ENCODE results near the gene CIB4. TPM values are rescaled to one million over a fixed set of nuclear protein-coding genes. Genes with fewer than 3 reads are reported as not detected.

The CIB4 gene
- total and polyA plus RNA-seq, 2 of the 13 experiments (the other 11 are each of a cell fraction or from before 2014, with no cell fraction given) = not detected

GRCh38 chr2:26568076-26568890 lies 72.9 kb downstream of the CIB4 start:
- in situ Hi-C loops (cut with HindIII; ENCODE audit: extremely low pct_ligation_motif_present, low pct_unique_long_range_greater_than_20kb) (no loop called here), intact Hi-C loops (cut with micrococcal nuclease; ENCODE audit: unreplicated experiment) (no loop called here)
- no peak overlapping the region for H3K27ac ChIP-seq (ENCODE audit: extremely low read length, insufficient read depth, low read length)
- H3K27me3 ChIP-seq (ENCODE audit: control insufficient read depth in 1 of 2, insufficient read depth in 2 of 2, low read length in 2 of 2) = peaks cover 18 to 73% of the 10 kb centered on the region in 2 experiments
- H3K4me2 ChIP-seq (ENCODE audit: low read depth, low read length) = no peak overlapping the region
- no peaks in the 10 kb centered on the region for H3K79me2 ChIP-seq (ENCODE audit: insufficient read depth, low read length)
- ATAC-seq (no peak), DNase-seq (ENCODE audit: low spot score) (no peak), FAIRE-seq (no peak)
- no TSS peak for BruUV-seq (replicated peaks)
- ChIA-PET POLR2A (no interaction called here), CTCF (ENCODE audit: low intra/inter-chr PET ratio, low total read pairs) (no interaction called here)
- no peaks in the 10 kb centered on the region for H4K20me1 ChIP-seq (ENCODE audit: insufficient read depth, low read length)
- no peak overlapping the region for H2AFZ ChIP-seq (ENCODE audit: low read length)
- 13% methylated on average over 7 of the region's 7 CpGs for WGBS (ENCODE audit: low lambda C conversion rate)
- H3K4me3 ChIP-seq (replicated peaks in 1 of 3; ENCODE audit: insufficient read depth in 1 of 3, low read depth in 2 of 3, low read length in 3 of 3) = no peak overlapping the region
- H3K4me1 ChIP-seq (ENCODE audit: insufficient read depth, low read length) = no peaks in the 10 kb centered on the region
- no peaks in the 10 kb centered on the region for H3K9me3 ChIP-seq (ENCODE audit: low read length)
- no peak overlapping the region for H3K9ac ChIP-seq (ENCODE audit: insufficient read depth, low read depth, low read length)
- H3K36me3 ChIP-seq (replicated peaks in 1 of 2; ENCODE audit: control insufficient read depth in 1 of 2, insufficient read depth in 2 of 2, low read length in 2 of 2) = no peaks in the 10 kb centered on the region
- TF ChIP-seq MEIS1 (CRISPR knock-in tag; IDR thresholded peaks at IDR 0.05; ENCODE audit: borderline replicate concordance) (no peak), SKI (IDR thresholded peaks at IDR 0.05; ENCODE audit: partially characterized antibody) (no peak), AKAP8 (CRISPR knock-in tag; IDR thresholded peaks at IDR 0.05) (no peak), JUN (CRISPR knock-in tag; IDR thresholded peaks at IDR 0.05) (no peak), ZNF747 (CRISPR knock-in tag; IDR thresholded peaks at IDR 0.05; ENCODE audit: borderline replicate concordance) (no peak), ZNF83 (CRISPR knock-in tag; IDR thresholded peaks at IDR 0.05; ENCODE audit: borderline replicate concordance) (no peak), SUZ12 (IDR thresholded peaks at IDR 0.05; ENCODE audit: low read depth, low read length) (no peak), CCAR2 (optimal IDR thresholded peaks at IDR 0.05; ENCODE audit: low read depth, low read length) (no peak), MZF1 (CRISPR knock-in tag; IDR thresholded peaks at IDR 0.05; ENCODE audit: borderline replicate concordance) (no peak), ZNF605 (CRISPR knock-in tag; IDR thresholded peaks at IDR 0.05) (no peak), KDM5B (CRISPR knock-in tag; IDR thresholded peaks at IDR 0.05; ENCODE audit: borderline replicate concordance) (no peak)
- TF ChIP-seq, protein P1, sequence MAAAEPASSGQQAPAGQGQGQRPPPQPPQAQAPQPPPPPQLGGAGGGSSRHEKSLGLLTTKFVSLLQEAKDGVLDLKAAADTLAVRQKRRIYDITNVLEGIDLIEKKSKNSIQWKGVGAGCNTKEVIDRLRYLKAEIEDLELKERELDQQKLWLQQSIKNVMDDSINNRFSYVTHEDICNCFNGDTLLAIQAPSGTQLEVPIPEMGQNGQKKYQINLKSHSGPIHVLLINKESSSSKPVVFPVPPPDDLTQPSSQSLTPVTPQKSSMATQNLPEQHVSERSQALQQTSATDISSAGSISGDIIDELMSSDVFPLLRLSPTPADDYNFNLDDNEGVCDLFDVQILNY (CRISPR knock-in tag; conservative IDR thresholded peaks at IDR 0.05) = no peak
- TF ChIP-seq, protein P2, sequence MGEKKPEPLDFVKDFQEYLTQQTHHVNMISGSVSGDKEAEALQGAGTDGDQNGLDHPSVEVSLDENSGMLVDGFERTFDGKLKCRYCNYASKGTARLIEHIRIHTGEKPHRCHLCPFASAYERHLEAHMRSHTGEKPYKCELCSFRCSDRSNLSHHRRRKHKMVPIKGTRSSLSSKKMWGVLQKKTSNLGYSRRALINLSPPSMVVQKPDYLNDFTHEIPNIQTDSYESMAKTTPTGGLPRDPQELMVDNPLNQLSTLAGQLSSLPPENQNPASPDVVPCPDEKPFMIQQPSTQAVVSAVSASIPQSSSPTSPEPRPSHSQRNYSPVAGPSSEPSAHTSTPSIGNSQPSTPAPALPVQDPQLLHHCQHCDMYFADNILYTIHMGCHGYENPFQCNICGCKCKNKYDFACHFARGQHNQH (CRISPR knock-in tag; IDR thresholded peaks at IDR 0.05) = no peak
- TF ChIP-seq, protein P3, sequence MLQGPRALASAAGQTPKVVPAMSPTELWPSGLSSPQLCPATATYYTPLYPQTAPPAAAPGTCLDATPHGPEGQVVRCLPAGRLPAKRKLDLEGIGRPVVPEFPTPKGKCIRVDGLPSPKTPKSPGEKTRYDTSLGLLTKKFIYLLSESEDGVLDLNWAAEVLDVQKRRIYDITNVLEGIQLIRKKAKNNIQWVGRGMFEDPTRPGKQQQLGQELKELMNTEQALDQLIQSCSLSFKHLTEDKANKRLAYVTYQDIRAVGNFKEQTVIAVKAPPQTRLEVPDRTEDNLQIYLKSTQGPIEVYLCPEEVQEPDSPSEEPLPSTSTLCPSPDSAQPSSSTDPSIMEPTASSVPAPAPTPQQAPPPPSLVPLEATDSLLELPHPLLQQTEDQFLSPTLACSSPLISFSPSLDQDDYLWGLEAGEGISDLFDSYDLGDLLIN (CRISPR knock-in tag; IDR thresholded peaks at IDR 0.05; ENCODE audit: borderline replicate concordance) = no peak
- TF ChIP-seq, protein P4, sequence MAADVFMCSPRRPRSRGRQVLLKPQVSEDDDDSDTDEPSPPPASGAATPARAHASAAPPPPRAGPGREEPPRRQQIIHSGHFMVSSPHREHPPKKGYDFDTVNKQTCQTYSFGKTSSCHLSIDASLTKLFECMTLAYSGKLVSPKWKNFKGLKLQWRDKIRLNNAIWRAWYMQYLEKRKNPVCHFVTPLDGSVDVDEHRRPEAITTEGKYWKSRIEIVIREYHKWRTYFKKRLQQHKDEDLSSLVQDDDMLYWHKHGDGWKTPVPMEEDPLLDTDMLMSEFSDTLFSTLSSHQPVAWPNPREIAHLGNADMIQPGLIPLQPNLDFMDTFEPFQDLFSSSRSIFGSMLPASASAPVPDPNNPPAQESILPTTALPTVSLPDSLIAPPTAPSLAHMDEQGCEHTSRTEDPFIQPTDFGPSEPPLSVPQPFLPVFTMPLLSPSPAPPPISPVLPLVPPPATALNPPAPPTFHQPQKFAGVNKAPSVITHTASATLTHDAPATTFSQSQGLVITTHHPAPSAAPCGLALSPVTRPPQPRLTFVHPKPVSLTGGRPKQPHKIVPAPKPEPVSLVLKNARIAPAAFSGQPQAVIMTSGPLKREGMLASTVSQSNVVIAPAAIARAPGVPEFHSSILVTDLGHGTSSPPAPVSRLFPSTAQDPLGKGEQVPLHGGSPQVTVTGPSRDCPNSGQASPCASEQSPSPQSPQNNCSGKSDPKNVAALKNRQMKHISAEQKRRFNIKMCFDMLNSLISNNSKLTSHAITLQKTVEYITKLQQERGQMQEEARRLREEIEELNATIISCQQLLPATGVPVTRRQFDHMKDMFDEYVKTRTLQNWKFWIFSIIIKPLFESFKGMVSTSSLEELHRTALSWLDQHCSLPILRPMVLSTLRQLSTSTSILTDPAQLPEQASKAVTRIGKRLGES (CRISPR knock-in tag; IDR thresholded peaks at IDR 0.05; ENCODE audit: borderline replicate concordance) = no peak

Measured in HepG2 (cell line).